PFSK-1 (cell line): ENCODE data around the gene UBAC2.

Source experiments
- FOXP2 ChIP-seq: optimal IDR thresholded peaks from 2 replicates; pipeline ENCODE3; 2011; ENCODE audit warnings: borderline replicate concordance, control low read depth, inconsistent platforms; ENCODE audit not compliant: insufficient read depth; ENCODE audit errors: extremely low read length, extremely low read depth
- POLR2AphosphoS5 ChIP-seq: IDR thresholded peaks from 2 replicates; pipeline ENCODE4 v1.6.1; 2012; ENCODE audit warnings: low read depth, mild to moderate bottlenecking, control low read depth, low read length, moderate library complexity
- REST ChIP-seq, 2 experiments: IDR thresholded peaks; 2 replicates each; pipeline versions ENCODE4 v1.6.1 to v1.8.0; 2011 to 2012; ENCODE audit warnings: low read depth in 2 of 2, low read length in 2 of 2, control low read depth in 1 of 2, inconsistent platforms in 1 of 2, mild to moderate bottlenecking in 1 of 2, moderate library complexity in 1 of 2; ENCODE audit not compliant: insufficient read depth in 1 of 2
- SIN3A ChIP-seq: IDR thresholded peaks from 2 replicates; pipeline ENCODE4 v1.6.1; 2012; ENCODE audit warnings: mild to moderate bottlenecking, low read length, moderate library complexity, borderline replicate concordance; ENCODE audit not compliant: insufficient read depth
- TAF1 ChIP-seq: IDR thresholded peaks from 2 replicates; pipeline ENCODE4 v1.6.1; 2012; ENCODE audit warnings: low read length, control low read depth, borderline replicate concordance; ENCODE audit not compliant: insufficient read depth

UBAC2 gene

GRCh38 chr13:99314640-99315176, 114.1 kb downstream of the UBAC2 start:
- no peak for TF ChIP-seq TAF1
- no peak for TF ChIP-seq SIN3A
- no peak for TF ChIP-seq POLR2AphosphoS5

GRCh38 chr13:99315186-99315585, 114.5 kb downstream of the UBAC2 start:
- TF ChIP-seq REST (IDR thresholded peaks at IDR 0.05; ENCODE audit: insufficient read depth in 1 of 2, low read depth in 2 of 2, low read length in 2 of 2) (no peak), TAF1 (no peak), FOXP2 (no peak), SIN3A (no peak), POLR2AphosphoS5 (no peak)

- TF ChIP-seq TAF1 (no peak), SIN3A (no peak), REST (IDR thresholded peaks at IDR 0.05; ENCODE audit: insufficient read depth in 1 of 2, low read depth in 2 of 2, low read length in 2 of 2) (no peak), FOXP2 (no peak), POLR2AphosphoS5 (no peak)
Observed at GRCh38 chr13:99316224-99316623, 115.6 kb downstream of the UBAC2 start.

- TF ChIP-seq REST (IDR thresholded peaks at IDR 0.05; ENCODE audit: insufficient read depth in 1 of 2, low read depth in 2 of 2, low read length in 2 of 2) (no peak), SIN3A (no peak), FOXP2 (no peak), POLR2AphosphoS5 (no peak), TAF1 (no peak)
Observed at GRCh38 chr13:99316657-99317256, 116.1 kb downstream of the UBAC2 start.

- no peak for TF ChIP-seq REST (IDR thresholded peaks at IDR 0.05; ENCODE audit: insufficient read depth in 1 of 2, low read depth in 2 of 2, low read length in 2 of 2)
- TF ChIP-seq SIN3A: no peak
- no peak for TF ChIP-seq POLR2AphosphoS5
- TF ChIP-seq FOXP2: no peak
- no peak for TF ChIP-seq TAF1
Observed at GRCh38 chr13:99320693-99321481, 120.2 kb downstream of the UBAC2 start.
